T-cell (primary cell): ENCODE measurements around the gene NOPCHAP1. TPM values are rescaled to one million over a fixed set of nuclear protein-coding genes. Genes with fewer than 3 reads are reported as not detected.
A peak's percentile ranks its signal among the peaks of the same experiment; 100 is the strongest.

Source experiments
- ATAC-seq, 4 experiments: fragments of 200-7000 bp in 3 of 4; fragments of 150-1000 bp in 1 of 4; cut with Tn5 transposase; replicated peaks in 1 of 4; 1 replicate in 3 of 4; 2 replicates in 1 of 4; pipeline ENCODE4 v1.10.0; 2021; ENCODE audit warnings: moderate library complexity in 3 of 4, mild to moderate bottlenecking in 2 of 4, moderate number of reproducible peaks in 1 of 4
- CTCF ChIA-PET, 2 donors: fragments of 300-600 bp; sonication (Branson Sonifier 250); formaldehyde crosslinking; loops; one replicate each; lab custom pipeline; 2022; ENCODE audit warnings: antibody characterized with exemption in 2 of 2; lab: Charles Lee
- POLR2A ChIA-PET, 2 donors: fragments of 300-600 bp; sonication (Branson Sonifier 250); formaldehyde crosslinking; loops; one replicate each; lab custom pipeline; 2022; ENCODE audit warnings: antibody characterized with exemption in 2 of 2; lab: Charles Lee
- DNase-seq, 35 experiments: peaks; one replicate each; pipeline versions ENCODE4 v3.0.0 to v3.0.0-alpha.2; 2013 to 2023
- H3K27ac ChIP-seq: one replicate; pipeline ENCODE4 v1.5.1; 2013; ENCODE audit warnings: low read length
- H3K27me3 ChIP-seq, 2 experiments: replicated peaks in 1 of 2; 1 replicate in 1 of 2; 2 replicates in 1 of 2; pipeline versions ENCODE4 v1.6.1 to v1.7.0; 2013; ENCODE audit warnings: low read length in 1 of 2, mixed read lengths in 1 of 2; ENCODE audit not compliant: control insufficient read depth in 2 of 2, insufficient read depth in 2 of 2; ENCODE audit errors: extremely low read depth in 1 of 2
- H3K36me3 ChIP-seq, 2 donors: 1 replicate in 1 of 2; 2 replicates in 1 of 2; pipeline versions ENCODE4 v1.6.1 to v1.7.0; 2013; ENCODE audit warnings: low read length in 1 of 2; ENCODE audit not compliant: control insufficient read depth in 2 of 2, insufficient read depth in 1 of 2; ENCODE audit errors: extremely low read depth in 1 of 2
- H3K4me1 ChIP-seq, 2 experiments: 1 replicate in 1 of 2; 2 replicates in 1 of 2; pipeline versions ENCODE4 v1.6.1 to v1.7.0; 2013; ENCODE audit warnings: low read length in 2 of 2, mixed read lengths in 1 of 2; ENCODE audit not compliant: insufficient read depth in 2 of 2, control insufficient read depth in 1 of 2; ENCODE audit errors: extremely low read depth in 1 of 2
- H3K4me3 ChIP-seq, 2 donors: 1 replicate in 1 of 2; 2 replicates in 1 of 2; pipeline versions ENCODE4 v1.5.1 to v1.7.0; 2013; ENCODE audit warnings: mild to moderate bottlenecking in 2 of 2, low read length in 1 of 2, moderate library complexity in 1 of 2; ENCODE audit not compliant: control insufficient read depth in 1 of 2; ENCODE audit errors: extremely low read depth in 1 of 2
- H3K9me3 ChIP-seq: 2 replicates; pipeline ENCODE4 v1.7.0; 2013
- H3K27ac Mint-ChIP-seq, 2 donors: one replicate each; pipeline ENCODE4 v1.8.0; 2020 to 2021; ENCODE audit warnings: mild to moderate bottlenecking in 2 of 2, mixed read lengths in 2 of 2
- H3K27me3 Mint-ChIP-seq, 2 donors: one replicate each; pipeline ENCODE4 v1.8.0; 2021 to 2022; ENCODE audit warnings: mixed read lengths in 2 of 2
- H3K36me3 Mint-ChIP-seq: one replicate; pipeline ENCODE4 v1.8.0; 2021; ENCODE audit warnings: mixed read lengths
- H3K4me1 Mint-ChIP-seq, 3 donors: one replicate each; pipeline ENCODE4 v1.8.0; 2020 to 2022; ENCODE audit warnings: mixed read lengths in 3 of 3, mild to moderate bottlenecking in 1 of 3
- H3K4me3 Mint-ChIP-seq, 3 donors: one replicate each; pipeline ENCODE4 v1.8.0; 2020 to 2022; ENCODE audit warnings: mild to moderate bottlenecking in 3 of 3, mixed read lengths in 3 of 3, moderate library complexity in 3 of 3
- H3K9me3 Mint-ChIP-seq, 3 donors: one replicate each; pipeline ENCODE4 v1.8.0; 2020 to 2022; ENCODE audit warnings: mixed read lengths in 3 of 3
- WGBS: methylation state at CpG from one replicate; pipeline ENCODE4 v1.1.5; 2013; ENCODE audit warnings: missing lambda C conversion rate; ENCODE audit not compliant: insufficient coverage; 5-methylcytosine and 5-hydroxymethylcytosine counted together
- total RNA-seq, 35 experiments: library from RNA in 6 of 35; stranded (reverse) in 6 of 35; fragments of 120-200 nt in 1 of 35; gene quantifications; one replicate each; pipeline versions ENCODE4 v1.2.1 to v1.2.4 and lab custom pipeline; 2013 to 2026

Gene NOPCHAP1
- total RNA-seq, 5 donors from 2014 or later (not counting 1 experiment from before 2014, with no cell fraction given): 11.4 to 15.5 (median 14.9) TPM

DNA sequence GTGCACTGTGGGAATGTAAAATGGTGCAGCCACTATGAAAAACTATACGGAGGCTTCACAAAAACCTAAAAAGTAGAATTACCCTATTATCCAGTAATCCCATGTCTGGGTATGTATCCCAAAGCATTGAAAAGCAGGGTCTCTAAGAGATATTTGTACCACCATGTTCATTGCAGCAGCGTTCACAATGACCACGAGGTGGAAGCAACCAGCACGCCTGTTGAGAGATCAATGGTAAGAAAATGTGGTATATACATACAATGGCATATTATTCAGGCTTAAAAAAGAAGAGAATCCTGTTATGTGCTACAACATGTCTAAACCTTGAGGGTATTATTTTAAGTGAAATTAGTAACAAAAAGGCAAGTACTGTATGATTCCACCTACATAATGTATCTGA lies 910 bp upstream of the NOPCHAP1 start:
- CTCF ChIA-PET: no interaction called here
- POLR2A ChIA-PET: no interaction called here
- peak overlapping the region; percentile 87 to 90 (median 89) for H3K4me3 Mint-ChIP-seq
- Histone ChIP-seq H3K4me1 (peaks cover 11 to 15% of the 10 kb centered on the region in 2 experiments), H3K27me3 (peaks cover 0 to 2% of the 10 kb centered on the region in 2 experiments), H3K27ac (no peak overlapping the region), H3K9me3 (no peaks in the 10 kb centered on the region), H3K4me3 (no peak overlapping the region), H3K36me3 (peaks cover 0 to 4% of the 10 kb centered on the region in 2 donors)
- H3K27me3 Mint-ChIP-seq: peaks cover 3 to 5% of the 10 kb centered on the region in 2 donors
- H3K4me1 Mint-ChIP-seq: peaks cover 30 to 37% (median 34%) of the 10 kb centered on the region in 3 donors
- no peak overlapping the region for H3K27ac Mint-ChIP-seq
- ATAC-seq (no peak), DNase-seq (no peak)
- no peaks in the 10 kb centered on the region for H3K9me3 Mint-ChIP-seq
- 80% methylated on average over 1 of the region's 4 CpGs for WGBS
- peaks cover 16% of the 10 kb centered on the region for H3K36me3 Mint-ChIP-seq

GRCh38 chr12:104990950-104991349 lies 4.8 kb downstream of the NOPCHAP1 start:
- H3K9me3 Mint-ChIP-seq: no peaks in the 10 kb centered on the region
- CTCF ChIA-PET: no interaction called here
- no peak overlapping the region for H3K27ac Mint-ChIP-seq
- WGBS: 93% methylated on average over 2 of the region's 4 CpGs
- no peaks in the 10 kb centered on the region for H3K9me3 ChIP-seq
- peaks cover 60% of the 10 kb centered on the region for H3K36me3 Mint-ChIP-seq
- no peak overlapping the region for H3K4me3 Mint-ChIP-seq
- no peak overlapping the region for H3K4me3 ChIP-seq
- H3K4me1 Mint-ChIP-seq: peaks cover 24 to 27% (median 25%) of the 10 kb centered on the region in 3 donors
- DNase-seq: no peak
- peaks cover 8 to 11% of the 10 kb centered on the region in 2 experiments for H3K4me1 ChIP-seq
- H3K36me3 ChIP-seq: peaks cover 10 to 49% of the 10 kb centered on the region in 2 donors
- H3K27me3 ChIP-seq: no peaks in the 10 kb centered on the region
- POLR2A ChIA-PET: no interaction called here
- no peak overlapping the region for H3K27ac ChIP-seq
- no peaks in the 10 kb centered on the region for H3K27me3 Mint-ChIP-seq
- no peak for ATAC-seq

DNA sequence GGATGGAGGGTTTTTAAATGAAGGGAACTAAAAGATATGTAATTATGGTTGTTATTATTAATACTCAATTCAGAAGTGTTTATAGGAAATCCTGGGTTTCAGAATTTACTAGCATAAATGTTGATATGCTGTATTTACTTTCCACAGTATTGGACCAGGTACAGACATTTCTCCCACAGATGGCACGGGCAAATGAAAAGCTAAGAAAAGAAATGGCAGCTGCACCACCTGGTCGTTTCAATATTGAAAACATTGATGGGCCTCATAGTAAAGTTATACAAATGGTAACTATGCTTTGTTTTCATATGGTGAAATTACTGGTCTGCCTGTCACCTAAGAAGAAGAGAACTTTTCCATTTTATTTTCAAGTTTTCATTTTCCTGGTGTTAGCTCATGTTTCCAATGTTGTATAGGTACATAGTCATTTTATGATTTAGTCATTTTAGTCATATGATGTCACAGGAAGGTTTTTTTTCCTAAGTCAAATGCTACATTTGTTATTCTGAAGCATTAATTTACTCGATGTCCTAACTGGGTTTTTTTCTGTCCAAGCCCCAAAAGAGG lies 5.5 kb downstream of the NOPCHAP1 start:
- ATAC-seq: no peak
- no peak overlapping the region for H3K4me3 ChIP-seq
- 71% methylated on average over 1 of the region's 3 CpGs for WGBS
- no peak overlapping the region for H3K27ac Mint-ChIP-seq
- peaks cover 8 to 9% of the 10 kb centered on the region in 2 experiments for H3K4me1 ChIP-seq
- CTCF ChIA-PET: no interaction called here
- no peaks in the 10 kb centered on the region for H3K9me3 Mint-ChIP-seq
- no peaks in the 10 kb centered on the region for H3K9me3 ChIP-seq
- POLR2A ChIA-PET: no interaction called here
- peaks cover 21 to 23% (median 23%) of the 10 kb centered on the region in 3 donors for H3K4me1 Mint-ChIP-seq
- DNase-seq: no peak
- H3K36me3 ChIP-seq: peaks cover 10 to 51% of the 10 kb centered on the region in 2 donors
- H3K27ac ChIP-seq: no peak overlapping the region
- H3K36me3 Mint-ChIP-seq: peaks cover 64% of the 10 kb centered on the region
- no peaks in the 10 kb centered on the region for H3K27me3 ChIP-seq
- no peaks in the 10 kb centered on the region for H3K27me3 Mint-ChIP-seq
- no peak overlapping the region for H3K4me3 Mint-ChIP-seq

- H3K4me1 ChIP-seq: no peaks in the 10 kb centered on the region
- peaks cover 10 to 56% of the 10 kb centered on the region in 2 donors for H3K36me3 ChIP-seq
- ATAC-seq (no peak), DNase-seq (no peak)
- Mint-ChIP-seq H3K27me3 (no peaks in the 10 kb centered on the region), H3K36me3 (peaks cover 81% of the 10 kb centered on the region), H3K9me3 (no peaks in the 10 kb centered on the region), H3K27ac (no peak overlapping the region), H3K4me1 (peaks cover 7 to 19% (median 13%) of the 10 kb centered on the region in 3 donors), H3K4me3 (no peak overlapping the region)
- WGBS: no CpG with 5 or more reads among the region's 3 CpGs
- H3K27ac ChIP-seq: no peak overlapping the region
- ChIA-PET CTCF (no interaction called here), POLR2A (interaction anchor here in 1 of 2 donors (0.6 kb wide), 1 partner anchor 62 kb away, joined by 3 read pairs; no protein-coding TSS in a partner anchor)
- no peaks in the 10 kb centered on the region for H3K9me3 ChIP-seq
- H3K27me3 ChIP-seq: no peaks in the 10 kb centered on the region
- no peak overlapping the region for H3K4me3 ChIP-seq
Measured at GRCh38 chr12:104994336-104994735, 8.2 kb downstream of the NOPCHAP1 start.

- Histone ChIP-seq H3K9me3 (peaks cover 2% of the 10 kb centered on the region), H3K27me3 (no peaks in the 10 kb centered on the region), H3K27ac (no peak overlapping the region), H3K4me1 (no peaks in the 10 kb centered on the region), H3K36me3 (peaks cover 12 to 48% of the 10 kb centered on the region in 2 donors), H3K4me3 (no peak overlapping the region)
- peaks cover 84% of the 10 kb centered on the region for H3K36me3 Mint-ChIP-seq
- peaks cover 0 to 15% (median 12%) of the 10 kb centered on the region in 3 donors for H3K9me3 Mint-ChIP-seq
- POLR2A ChIA-PET: no interaction called here
- DNase-seq (no peak), ATAC-seq (no peak)
- H3K27me3 Mint-ChIP-seq: no peaks in the 10 kb centered on the region
- WGBS: 100% methylated on average over 1 of the region's 3 CpGs
- no peak overlapping the region for H3K27ac Mint-ChIP-seq
- peaks cover 4 to 15% (median 12%) of the 10 kb centered on the region in 3 donors for H3K4me1 Mint-ChIP-seq
- no peak overlapping the region for H3K4me3 Mint-ChIP-seq
- CTCF ChIA-PET: no interaction called here
Measured at GRCh38 chr12:104997541-104997940, 11.4 kb downstream of the NOPCHAP1 start.

GRCh38 chr12:104998423-104999346 lies 12.6 kb downstream of the NOPCHAP1 start:
- H3K27ac Mint-ChIP-seq: no peak overlapping the region
- H3K4me3 Mint-ChIP-seq: no peak overlapping the region
- 83% methylated on average over 15 of the region's 15 CpGs for WGBS
- no peaks in the 10 kb centered on the region for H3K27me3 ChIP-seq
- ChIA-PET CTCF (no interaction called here), POLR2A (no interaction called here)
- H3K9me3 Mint-ChIP-seq: peaks cover 0 to 15% (median 12%) of the 10 kb centered on the region in 3 donors
- peaks cover 2% of the 10 kb centered on the region for H3K9me3 ChIP-seq
- H3K36me3 Mint-ChIP-seq: peaks cover 84% of the 10 kb centered on the region
- DNase-seq: peak in 3 of 35 experiments; percentile 1 to 6 (median 2)
- peaks cover 4 to 15% (median 12%) of the 10 kb centered on the region in 3 donors for H3K4me1 Mint-ChIP-seq
- H3K27me3 Mint-ChIP-seq: no peaks in the 10 kb centered on the region
- H3K4me3 ChIP-seq: no peak overlapping the region
- H3K27ac ChIP-seq: no peak overlapping the region
- ATAC-seq: no peak
- no peaks in the 10 kb centered on the region for H3K4me1 ChIP-seq
- H3K36me3 ChIP-seq: peaks cover 16 to 45% of the 10 kb centered on the region in 2 donors
